NT2/D1 (cell line): ENCODE data around the gene MAPK11.

Experiments
- YY1 ChIP-seq: IDR thresholded peaks from 2 replicates; pipeline ENCODE4 v1.6.1; 2011; ENCODE audit not compliant: insufficient read length, insufficient read depth
- ZNF274 ChIP-seq: IDR thresholded peaks from 2 replicates; pipeline ENCODE4 v1.6.1; 2011; ENCODE audit warnings: mild to moderate bottlenecking, low read depth, low read length

DNA sequence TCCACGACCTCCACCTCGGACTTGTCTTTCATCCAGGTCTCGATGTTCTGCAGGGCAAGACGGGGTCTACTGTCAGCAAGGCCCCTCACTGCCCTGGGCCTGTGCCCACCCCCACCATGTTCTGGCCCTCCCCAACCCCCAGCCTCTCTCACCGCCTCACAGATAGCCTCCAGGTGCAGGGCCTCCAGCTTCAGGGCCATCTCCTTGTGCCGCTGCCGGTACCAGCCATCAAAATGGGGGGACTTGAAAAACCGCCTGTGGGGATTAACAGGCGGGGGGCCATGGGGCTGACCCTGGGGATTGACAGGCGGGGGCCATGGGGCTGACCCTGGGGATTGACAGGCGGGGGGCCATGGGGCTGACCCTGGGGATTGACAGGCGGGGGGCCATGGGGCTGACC lies 42.2 kb upstream of the MAPK11 start:
- no peak for TF ChIP-seq YY1
- TF ChIP-seq ZNF274, result no peak
